Esophagus squamous epithelium (tissue), 4 donors: ENCODE results near the gene ACR.

Experiments
- POLR2A ChIP-seq, 4 donors: fragments of 450-650 bp; IDR thresholded peaks; one replicate each; pipeline ENCODE4 v1.6.1; 2017; ENCODE audit warnings: antibody characterized with exemption in 4 of 4, mild to moderate bottlenecking in 4 of 4, moderate library complexity in 3 of 4
- TF ChIP-seq, protein P1 (sequence below), 6 experiments: fragments of 450-650 bp in 4 of 6; fragments of 200-600 bp in 2 of 6; sonication (generic) in 2 of 6; IDR thresholded peaks; one replicate each; pipeline ENCODE4 v1.5.1; 2016 to 2019; ENCODE audit warnings: antibody characterized with exemption in 6 of 6, mild to moderate bottlenecking in 4 of 6, moderate library complexity in 4 of 6

DNA sequence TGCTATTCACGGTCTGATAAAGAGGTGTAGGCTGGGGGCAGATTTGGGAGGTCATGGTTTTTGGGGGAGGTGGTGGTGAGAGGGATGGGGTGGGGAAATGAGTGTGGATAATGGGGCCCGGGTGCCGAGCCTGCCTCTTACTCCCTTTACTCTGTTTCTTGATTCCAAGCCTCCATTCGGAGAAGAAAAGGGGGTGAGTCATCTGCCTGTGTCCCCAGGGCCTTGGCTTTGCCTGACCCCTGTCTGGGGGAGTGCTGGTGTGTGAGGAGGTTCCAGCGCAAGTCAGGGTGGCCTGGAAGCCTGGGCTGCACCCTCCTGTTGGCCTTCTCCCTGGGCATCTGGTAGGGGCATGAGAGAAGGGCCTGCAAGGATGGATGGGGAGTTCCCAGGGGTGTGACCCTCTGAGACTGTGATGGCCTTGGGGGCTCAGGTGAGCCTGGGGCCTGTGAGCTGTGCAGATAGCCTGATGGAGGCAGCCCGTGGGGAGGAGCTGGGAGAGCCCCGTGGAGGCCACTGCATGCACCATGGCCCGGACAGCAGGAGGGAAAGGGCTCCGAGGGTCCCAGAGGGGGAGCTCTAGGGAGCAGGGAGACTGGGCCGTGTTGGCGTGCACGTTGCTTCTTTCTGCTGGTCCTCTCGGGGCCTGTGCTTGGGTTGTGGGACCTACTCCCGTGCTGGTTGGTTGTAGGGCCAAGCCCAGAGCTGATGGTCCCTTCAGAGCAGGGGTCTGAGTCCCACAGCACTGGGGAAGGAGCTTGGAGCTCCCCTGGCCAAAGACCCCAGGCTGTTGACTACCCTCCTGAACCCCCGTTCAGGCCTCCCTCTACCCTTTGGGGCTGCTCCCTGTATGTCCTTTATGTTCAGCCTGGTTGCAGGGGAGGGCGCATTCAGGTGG lies 26.3 kb upstream of the ACR start:
- TF ChIP-seq, protein P1, sequence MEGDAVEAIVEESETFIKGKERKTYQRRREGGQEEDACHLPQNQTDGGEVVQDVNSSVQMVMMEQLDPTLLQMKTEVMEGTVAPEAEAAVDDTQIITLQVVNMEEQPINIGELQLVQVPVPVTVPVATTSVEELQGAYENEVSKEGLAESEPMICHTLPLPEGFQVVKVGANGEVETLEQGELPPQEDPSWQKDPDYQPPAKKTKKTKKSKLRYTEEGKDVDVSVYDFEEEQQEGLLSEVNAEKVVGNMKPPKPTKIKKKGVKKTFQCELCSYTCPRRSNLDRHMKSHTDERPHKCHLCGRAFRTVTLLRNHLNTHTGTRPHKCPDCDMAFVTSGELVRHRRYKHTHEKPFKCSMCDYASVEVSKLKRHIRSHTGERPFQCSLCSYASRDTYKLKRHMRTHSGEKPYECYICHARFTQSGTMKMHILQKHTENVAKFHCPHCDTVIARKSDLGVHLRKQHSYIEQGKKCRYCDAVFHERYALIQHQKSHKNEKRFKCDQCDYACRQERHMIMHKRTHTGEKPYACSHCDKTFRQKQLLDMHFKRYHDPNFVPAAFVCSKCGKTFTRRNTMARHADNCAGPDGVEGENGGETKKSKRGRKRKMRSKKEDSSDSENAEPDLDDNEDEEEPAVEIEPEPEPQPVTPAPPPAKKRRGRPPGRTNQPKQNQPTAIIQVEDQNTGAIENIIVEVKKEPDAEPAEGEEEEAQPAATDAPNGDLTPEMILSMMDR (IDR thresholded peaks at IDR 0.05): no peak
- no peak for TF ChIP-seq POLR2A (IDR thresholded peaks at IDR 0.05)
